Neural progenitor cell (in vitro differentiated cells): Measurements from ENCODE around the gene ITPRID1. TPM values are rescaled to one million over a fixed set of nuclear protein-coding genes. Genes with fewer than 3 reads are reported as not detected.

Source experiments
- DNase-seq: peaks from one replicate; pipeline ENCODE4 v3.0.0-alpha.2; 2016; ENCODE audit warnings: low spot score
- H2AFZ ChIP-seq: fragments of 200-600 bp; sonication (generic); replicated peaks from 2 replicates; pipeline ENCODE4 v1.6.1; 2016; ENCODE audit warnings: antibody characterized with exemption
- H3F3A ChIP-seq: fragments of 200-600 bp; sonication (generic); 2 replicates; pipeline ENCODE4 v1.6.1; 2016; ENCODE audit warnings: antibody characterized with exemption, low read depth
- H3K27ac ChIP-seq: fragments of 200-600 bp; sonication (generic); 2 replicates; pipeline ENCODE4 v1.5.1; 2016; ENCODE audit warnings: mild to moderate bottlenecking
- H3K27me3 ChIP-seq: fragments of 200-600 bp; sonication (generic); 2 replicates; pipeline ENCODE4 v1.6.1; 2016; ENCODE audit warnings: mild to moderate bottlenecking, moderate library complexity
- H3K36me3 ChIP-seq: fragments of 200-600 bp; sonication (generic); 2 replicates; pipeline ENCODE4 v1.5.1; 2016
- H3K4me1 ChIP-seq: fragments of 200-600 bp; sonication (generic); 2 replicates; pipeline ENCODE4 v1.6.1; 2016; ENCODE audit warnings: mixed run types
- H3K4me2 ChIP-seq: fragments of 200-600 bp; sonication (generic); 2 replicates; pipeline ENCODE4 v1.6.1; 2016
- H3K4me3 ChIP-seq: fragments of 200-600 bp; sonication (generic); 2 replicates; pipeline ENCODE4 v1.5.1; 2016
- H3K79me2 ChIP-seq: fragments of 200-600 bp; sonication (generic); 2 replicates; pipeline ENCODE4 v1.6.1; 2016; ENCODE audit warnings: low read depth
- H3K9ac ChIP-seq: fragments of 200-600 bp; sonication (generic); 2 replicates; pipeline ENCODE4 v1.6.1; 2016
- H3K9me3 ChIP-seq: fragments of 200-600 bp; sonication (generic); 2 replicates; pipeline ENCODE4 v1.5.1; 2016; ENCODE audit warnings: low read depth
- H4K20me1 ChIP-seq: fragments of 200-600 bp; sonication (generic); 2 replicates; pipeline ENCODE4 v1.6.1; 2016; ENCODE audit warnings: low read depth
- H3K27ac Mint-ChIP-seq: 3 replicates; pipeline ENCODE4 v1.8.0; 2021; ENCODE audit warnings: mixed read lengths
- H3K27me3 Mint-ChIP-seq: 2 replicates; pipeline ENCODE4 v1.8.0; 2022; ENCODE audit warnings: low read depth, mild to moderate bottlenecking, inconsistent platforms, moderate library complexity, mixed read lengths; ENCODE audit not compliant: insufficient read depth
- H3K36me3 Mint-ChIP-seq: 3 replicates; pipeline ENCODE4 v1.8.0; 2021; ENCODE audit warnings: mixed read lengths
- H3K4me1 Mint-ChIP-seq: 3 replicates; pipeline ENCODE4 v1.8.0; 2021; ENCODE audit warnings: mixed read lengths
- H3K4me3 Mint-ChIP-seq: 3 replicates; pipeline ENCODE4 v1.8.0; 2021; ENCODE audit warnings: mild to moderate bottlenecking, moderate library complexity, mixed read lengths
- H3K9me3 Mint-ChIP-seq: 3 replicates; pipeline ENCODE4 v1.8.0; 2020; ENCODE audit warnings: mixed read lengths
- CTCF ChIP-seq: fragments of 200-600 bp; sonication (generic); IDR thresholded peaks from 2 replicates; pipeline ENCODE4 v1.5.1; 2017; ENCODE audit warnings: antibody characterized with exemption, mild to moderate bottlenecking
- EZH2 ChIP-seq: fragments of 200-600 bp; sonication (generic); IDR thresholded peaks from 2 replicates; pipeline ENCODE4 v1.6.1; 2017; ENCODE audit warnings: antibody characterized with exemption, mild to moderate bottlenecking, moderate library complexity
- EZH2phosphoT487 ChIP-seq: fragments of 200-600 bp; sonication (generic); IDR thresholded peaks from 2 replicates; pipeline ENCODE4 v1.6.1; 2017; ENCODE audit warnings: antibody characterized with exemption
- total RNA-seq: library from RNA; depleted of rRNA; stranded (reverse); fragments of >200 nt; gene quantifications from 2 replicates; pipeline ENCODE4 v1.2.3, GENCODE V29; 2015; ENCODE audit warnings: low replicate concordance

The ITPRID1 gene
- total RNA-seq, 1 donor from 2014 or later, result not detected

- Histone ChIP-seq H3K9ac (no peak overlapping the region), H3K27me3 (no peaks in the 10 kb centered on the region), H3K9me3 (no peaks in the 10 kb centered on the region), H3K79me2 (no peaks in the 10 kb centered on the region), H3K27ac (no peak overlapping the region), H3K4me2 (no peak overlapping the region), H3F3A (no peaks in the 10 kb centered on the region), H3K4me1 (no peaks in the 10 kb centered on the region), H4K20me1 (no peaks in the 10 kb centered on the region), H2AFZ (no peak overlapping the region), H3K36me3 (no peaks in the 10 kb centered on the region), H3K4me3 (no peak overlapping the region)
- no peak for DNase-seq
- no peak overlapping the region for H3K27ac Mint-ChIP-seq
- TF ChIP-seq EZH2phosphoT487, result no peak
- TF ChIP-seq EZH2, result no peak
- no peak for TF ChIP-seq CTCF
- no peaks in the 10 kb centered on the region for H3K9me3 Mint-ChIP-seq
- no peaks in the 10 kb centered on the region for H3K4me1 Mint-ChIP-seq
- no peaks in the 10 kb centered on the region for H3K36me3 Mint-ChIP-seq
- H3K27me3 Mint-ChIP-seq, result no peaks in the 10 kb centered on the region
- no peak overlapping the region for H3K4me3 Mint-ChIP-seq
These were observed 48.1 kb downstream of the ITPRID1 start for GRCh38 chr7:31562002-31562401.

- Mint-ChIP-seq H3K4me3 (no peak overlapping the region), H3K4me1 (no peaks in the 10 kb centered on the region), H3K27me3 (no peaks in the 10 kb centered on the region), H3K27ac (no peak overlapping the region), H3K9me3 (no peaks in the 10 kb centered on the region), H3K36me3 (no peaks in the 10 kb centered on the region)
- Histone ChIP-seq H2AFZ (no peak overlapping the region), H3K4me1 (no peaks in the 10 kb centered on the region), H3F3A (no peaks in the 10 kb centered on the region), H3K9me3 (no peaks in the 10 kb centered on the region), H3K4me2 (no peak overlapping the region), H3K4me3 (no peak overlapping the region), H3K36me3 (no peaks in the 10 kb centered on the region), H3K79me2 (no peaks in the 10 kb centered on the region), H3K9ac (no peak overlapping the region), H3K27ac (no peak overlapping the region), H4K20me1 (no peaks in the 10 kb centered on the region), H3K27me3 (no peaks in the 10 kb centered on the region)
- DNase-seq, result no peak
- TF ChIP-seq EZH2, result no peak
- TF ChIP-seq EZH2phosphoT487, result no peak
- TF ChIP-seq CTCF, result no peak
These were observed 49.6 kb downstream of the ITPRID1 start for GRCh38 chr7:31563522-31563921.

- Histone ChIP-seq H3K9ac (no peak overlapping the region), H2AFZ (no peak overlapping the region), H3K4me2 (no peak overlapping the region), H3K27ac (no peak overlapping the region), H3K4me1 (no peaks in the 10 kb centered on the region), H3K9me3 (no peaks in the 10 kb centered on the region), H4K20me1 (no peaks in the 10 kb centered on the region), H3K27me3 (no peaks in the 10 kb centered on the region), H3K4me3 (no peak overlapping the region), H3K79me2 (no peaks in the 10 kb centered on the region), H3F3A (no peaks in the 10 kb centered on the region), H3K36me3 (no peaks in the 10 kb centered on the region)
- no peaks in the 10 kb centered on the region for H3K9me3 Mint-ChIP-seq
- no peaks in the 10 kb centered on the region for H3K4me1 Mint-ChIP-seq
- H3K36me3 Mint-ChIP-seq, result no peaks in the 10 kb centered on the region
- no peak for DNase-seq
- no peaks in the 10 kb centered on the region for H3K27me3 Mint-ChIP-seq
- no peak for TF ChIP-seq EZH2phosphoT487
- TF ChIP-seq EZH2, result no peak
- no peak for TF ChIP-seq CTCF
- no peak overlapping the region for H3K4me3 Mint-ChIP-seq
- H3K27ac Mint-ChIP-seq, result no peak overlapping the region
These were observed 50.1 kb downstream of the ITPRID1 start for GRCh38 chr7:31563951-31564350.

GRCh38 chr7:31564661-31565060 is 50.8 kb downstream of the ITPRID1 start:
- no peaks in the 10 kb centered on the region for H3K4me1 ChIP-seq

More at GRCh38 chr7:31564661-31565060, 50.8 kb downstream of the ITPRID1 start:
- H3K4me3 Mint-ChIP-seq, result no peak overlapping the region
- Histone ChIP-seq H3K36me3 (no peaks in the 10 kb centered on the region), H3K9me3 (no peaks in the 10 kb centered on the region), H3K27me3 (no peaks in the 10 kb centered on the region), H3K27ac (no peak overlapping the region), H3K79me2 (no peaks in the 10 kb centered on the region), H3K9ac (no peak overlapping the region), H3K4me3 (no peak overlapping the region), H4K20me1 (no peaks in the 10 kb centered on the region), H2AFZ (no peak overlapping the region), H3K4me2 (no peak overlapping the region), H3F3A (no peaks in the 10 kb centered on the region)
- H3K27ac Mint-ChIP-seq, result no peak overlapping the region
- H3K27me3 Mint-ChIP-seq, result no peaks in the 10 kb centered on the region
- H3K9me3 Mint-ChIP-seq, result no peaks in the 10 kb centered on the region
- no peaks in the 10 kb centered on the region for H3K36me3 Mint-ChIP-seq
- H3K4me1 Mint-ChIP-seq, result no peaks in the 10 kb centered on the region
- no peak for DNase-seq
- TF ChIP-seq EZH2phosphoT487 (no peak), CTCF (no peak), EZH2 (no peak)
